CD4-positive, CD25-positive, alpha-beta regulatory T cell (primary cell): ENCODE data around the gene MAPK1. TPM values are rescaled to one million over a fixed set of nuclear protein-coding genes. Genes with fewer than 3 reads are reported as not detected.
A peak's percentile ranks its signal among the peaks of the same experiment; 100 is the strongest.
"Not testable (repeated sequence)": the region's sequence is repeated elsewhere in the genome, so short reads cannot be mapped to it uniquely, and the experiment has no call there.

Source experiments
- ATAC-seq, 2 donors: fragments of 150-1000 bp; cut with Tn5 transposase; one replicate each; pipeline ENCODE4 v1.10.0; 2021; ENCODE audit warnings: low read depth in 2 of 2, moderate number of reproducible peaks in 2 of 2, moderate library complexity in 1 of 2
- DNase-seq, 3 donors: peaks; one replicate each; pipeline versions ENCODE4 v3.0.0 to v3.0.0-alpha.2; 2012 to 2022; ENCODE audit warnings: mixed read lengths in 1 of 3
- H3K27ac ChIP-seq: one replicate; pipeline ENCODE4 v1.7.0; 2013; ENCODE audit warnings: mild to moderate bottlenecking, low read length; ENCODE audit not compliant: insufficient read depth, poor library complexity, severe bottlenecking
- H3K27me3 ChIP-seq: one replicate; pipeline ENCODE4 v1.7.0; 2013; ENCODE audit warnings: low read length; ENCODE audit not compliant: control insufficient read depth, insufficient read depth
- H3K36me3 ChIP-seq: one replicate; pipeline ENCODE4 v1.7.0; 2013; ENCODE audit warnings: mild to moderate bottlenecking, low read length, moderate library complexity; ENCODE audit not compliant: control insufficient read depth, insufficient read depth
- H3K4me1 ChIP-seq: 2 replicates; pipeline ENCODE4 v1.7.0; 2013; ENCODE audit warnings: mild to moderate bottlenecking, low read length; ENCODE audit not compliant: insufficient read depth, control insufficient read depth, poor library complexity, severe bottlenecking
- H3K4me3 ChIP-seq: one replicate; pipeline ENCODE4 v1.7.0; 2013; ENCODE audit warnings: low read depth, mild to moderate bottlenecking, low read length, moderate library complexity
- H3K9me3 ChIP-seq, 2 experiments: 1 replicate in 1 of 2; 2 replicates in 1 of 2; pipeline ENCODE4 v1.7.0; 2013; ENCODE audit warnings: low read length in 2 of 2, mild to moderate bottlenecking in 1 of 2, moderate library complexity in 1 of 2; ENCODE audit not compliant: control insufficient read depth in 2 of 2
- H3K27ac Mint-ChIP-seq, 3 donors: one replicate each; pipeline ENCODE4 v1.8.0; 2020 to 2022; ENCODE audit warnings: mild to moderate bottlenecking in 3 of 3, mixed read lengths in 3 of 3, moderate library complexity in 2 of 3
- H3K27me3 Mint-ChIP-seq: one replicate; pipeline ENCODE4 v1.8.0; 2022; ENCODE audit warnings: mild to moderate bottlenecking, mixed read lengths
- H3K36me3 Mint-ChIP-seq: one replicate; pipeline ENCODE4 v1.8.0; 2020; ENCODE audit warnings: mixed read lengths
- H3K4me1 Mint-ChIP-seq, 4 donors: one replicate each; pipeline ENCODE4 v1.8.0; 2020 to 2022; ENCODE audit warnings: mixed read lengths in 4 of 4, mild to moderate bottlenecking in 1 of 4
- H3K4me3 Mint-ChIP-seq, 4 donors: one replicate each; pipeline ENCODE4 v1.8.0; 2020 to 2022; ENCODE audit warnings: mild to moderate bottlenecking in 4 of 4, mixed read lengths in 4 of 4, moderate library complexity in 3 of 4
- H3K9me3 Mint-ChIP-seq, 7 donors: one replicate each; pipeline ENCODE4 v1.8.0; 2020 to 2022; ENCODE audit warnings: mixed read lengths in 7 of 7, mild to moderate bottlenecking in 3 of 7, moderate library complexity in 2 of 7
- polyA plus RNA-seq, 4 donors: library from polyadenylated mRNA; unstranded; fragments of 300-500 nt; fragmentation: Illumina TruSeq; gene quantifications; one replicate each; pipeline ENCODE4 v1.2.3, GENCODE V29; 2021
- total RNA-seq: library from RNA; stranded (reverse); gene quantifications from one replicate; pipeline ENCODE4 v1.2.3, GENCODE V29; 2022

MAPK1 gene
- total RNA-seq (88.0 TPM), polyA plus RNA-seq (10 to 100 TPM; 46.5 to 81.3 (median 64.7) TPM)

DNA sequence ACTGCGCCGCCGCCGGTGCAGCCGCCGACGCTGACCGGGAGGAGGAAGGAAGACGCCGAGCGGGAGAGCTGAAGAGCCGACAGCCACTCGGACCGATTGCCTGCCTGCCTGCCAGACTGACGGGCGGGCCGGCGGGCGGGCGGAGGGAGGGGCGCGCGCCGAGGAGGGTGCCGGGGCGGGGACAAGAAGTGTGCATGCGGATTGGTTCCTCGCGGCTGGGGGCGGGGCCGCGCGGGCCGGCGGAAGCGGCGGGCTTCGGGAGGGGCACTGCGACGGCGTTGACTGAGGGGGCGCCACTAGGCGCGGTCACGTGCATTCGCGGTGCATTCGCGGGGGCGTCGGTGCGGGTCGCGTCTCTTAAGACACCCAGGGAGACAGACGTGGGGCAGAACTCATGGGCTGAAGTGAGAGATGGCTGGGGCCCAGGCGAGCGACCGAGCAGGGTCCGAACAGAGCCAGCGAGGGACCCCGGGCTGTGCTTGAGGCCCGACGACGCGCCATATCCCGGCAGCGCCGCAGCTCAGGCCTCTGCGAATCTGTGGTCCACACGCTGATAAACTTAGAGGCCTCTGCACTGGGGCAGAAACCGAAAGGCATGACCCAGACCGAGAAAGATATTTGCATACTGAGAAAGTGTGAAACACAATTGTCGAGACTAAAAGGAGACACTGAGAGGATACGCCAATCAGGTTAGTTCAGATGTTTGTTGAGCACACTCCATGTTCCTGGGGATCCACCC is at the start of gene MAPK1:
TSS of gene MAPK1 (minus strand) at position 118 of the 739 bp plus-strand sequence. CDS start 205 bp downstream, outside the sequence.
- peaks cover 4% of the 10 kb centered on the region for H3K36me3 Mint-ChIP-seq
- no peaks in the 10 kb centered on the region for H3K9me3 ChIP-seq

GRCh38 chr22:21916309-21916918 is 49.0 kb upstream of the MAPK1 start:
- Mint-ChIP-seq H3K27ac (no peak overlapping the region), H3K9me3 (no peaks in the 10 kb centered on the region), H3K4me3 (no peak overlapping the region), H3K27me3 (no peaks in the 10 kb centered on the region), H3K36me3 (no peaks in the 10 kb centered on the region), H3K4me1 (no peaks in the 10 kb centered on the region)
- Histone ChIP-seq H3K36me3 (no peaks in the 10 kb centered on the region), H3K9me3 (no peaks in the 10 kb centered on the region), H3K27me3 (no peaks in the 10 kb centered on the region), H3K4me3 (no peak overlapping the region), H3K27ac (no peak overlapping the region), H3K4me1 (no peaks in the 10 kb centered on the region)
- DNase-seq, result no peak
- ATAC-seq, result no peak

More for the DNA sequence above, at the start of gene MAPK1:
- H3K4me1 Mint-ChIP-seq, result peaks cover 21 to 57% (median 41%) of the 10 kb centered on the region in 4 donors
- Histone ChIP-seq H3K4me1 (peaks cover 43% of the 10 kb centered on the region), H3K36me3 (no peaks in the 10 kb centered on the region), H3K27ac (peak within 1 kb of the TSS; percentile 88), H3K4me3 (peak within 1 kb of the TSS; percentile 95), H3K27me3 (no peaks in the 10 kb centered on the region)
- peak; percentile 95 to 96 for ATAC-seq
- no peaks in the 10 kb centered on the region for H3K9me3 Mint-ChIP-seq
- peak; percentile 92 to 95 (median 92) for DNase-seq
- peak within 1 kb of the TSS; percentile 95 to 98 (median 97) for H3K27ac Mint-ChIP-seq
- no peaks in the 10 kb centered on the region for H3K27me3 Mint-ChIP-seq
- peak within 1 kb of the TSS; percentile 93 to 99 (median 97) for H3K4me3 Mint-ChIP-seq

GRCh38 chr22:21915624-21916308 is 48.3 kb upstream of the MAPK1 start:
- Mint-ChIP-seq H3K4me3 (no peak overlapping the region), H3K27me3 (no peaks in the 10 kb centered on the region), H3K27ac (peak overlapping the region in 1 of 3 donors; percentile 27), H3K9me3 (no peaks in the 10 kb centered on the region), H3K36me3 (no peaks in the 10 kb centered on the region), H3K4me1 (no peaks in the 10 kb centered on the region)
- Histone ChIP-seq H3K27me3 (no peaks in the 10 kb centered on the region), H3K9me3 (no peaks in the 10 kb centered on the region), H3K4me3 (no peak overlapping the region), H3K4me1 (no peaks in the 10 kb centered on the region), H3K27ac (no peak overlapping the region), H3K36me3 (no peaks in the 10 kb centered on the region)
- ATAC-seq (no peak), DNase-seq (no peak)

DNA sequence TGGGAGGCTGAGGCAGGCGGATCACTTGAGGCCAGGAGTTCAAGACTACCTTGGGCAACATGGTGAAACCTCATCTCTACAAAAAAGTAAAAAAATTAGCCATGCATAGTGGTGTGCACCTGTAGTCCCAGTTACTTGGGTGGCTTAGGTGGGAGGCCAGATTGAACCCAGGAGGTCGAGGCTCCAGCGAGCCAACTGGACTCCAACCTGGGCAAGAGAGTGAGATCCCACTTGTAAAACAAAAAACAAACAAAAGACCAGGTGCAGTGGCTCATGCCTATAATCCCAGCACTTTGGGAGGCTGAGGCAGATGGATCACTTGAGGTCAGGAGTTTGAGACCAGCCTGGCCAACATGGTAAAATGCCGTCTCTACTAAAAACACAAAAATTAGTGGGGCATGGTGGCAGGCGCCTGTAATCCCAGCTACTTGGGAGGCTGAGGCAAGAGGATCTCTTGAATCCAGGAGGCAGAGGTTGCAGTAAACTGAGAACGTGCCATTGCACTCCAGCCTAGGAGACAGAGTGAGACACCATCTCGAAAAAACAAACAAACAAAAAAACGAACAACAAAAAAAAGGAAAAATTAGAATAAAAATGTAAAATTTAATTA is 46.7 kb upstream of the MAPK1 start:
- not testable (repeated sequence) for ATAC-seq, H3K4me3 Mint-ChIP-seq, H3K36me3 ChIP-seq, H3K4me1 ChIP-seq, H3K27me3 Mint-ChIP-seq, DNase-seq, H3K36me3 Mint-ChIP-seq, H3K4me3 ChIP-seq, H3K27ac ChIP-seq, H3K9me3 ChIP-seq, H3K4me1 Mint-ChIP-seq, H3K27me3 ChIP-seq, H3K9me3 Mint-ChIP-seq
- H3K27ac Mint-ChIP-seq, result peak overlapping the region in 1 of 3 donors; percentile 56

GRCh38 chr22:21910367-21910766 is 42.9 kb upstream of the MAPK1 start:
- H3K27me3 Mint-ChIP-seq, H3K4me3 Mint-ChIP-seq, H3K4me3 ChIP-seq, H3K27ac ChIP-seq, H3K4me1 Mint-ChIP-seq, H3K9me3 ChIP-seq, ATAC-seq, H3K36me3 ChIP-seq, H3K9me3 Mint-ChIP-seq, DNase-seq, H3K27ac Mint-ChIP-seq, H3K27me3 ChIP-seq, H3K4me1 ChIP-seq, H3K36me3 Mint-ChIP-seq: not testable (repeated sequence)

DNA sequence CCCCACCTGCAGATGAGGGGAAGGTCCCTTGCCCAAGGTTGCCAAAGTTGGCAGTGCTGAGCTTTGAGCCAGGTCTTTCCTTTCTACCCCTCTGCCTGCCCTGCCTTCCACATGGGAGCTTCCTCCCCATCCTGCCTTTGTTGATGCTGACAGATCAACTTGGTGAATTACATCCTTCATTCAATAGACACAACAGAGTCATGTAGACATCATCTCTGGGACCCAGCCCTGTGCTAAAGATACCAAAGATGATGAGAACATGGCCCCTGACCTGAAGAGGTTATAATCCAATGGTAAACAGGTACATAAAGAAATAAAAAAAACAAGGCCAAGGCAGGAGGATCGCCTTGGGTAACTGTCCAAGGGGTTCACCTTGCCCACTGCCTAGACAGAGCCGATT is 42.4 kb upstream of the MAPK1 start:
- no peak for ATAC-seq
- no peaks in the 10 kb centered on the region for H3K27me3 ChIP-seq
- peaks cover 6% of the 10 kb centered on the region for H3K36me3 Mint-ChIP-seq
- no peaks in the 10 kb centered on the region for H3K9me3 Mint-ChIP-seq
- H3K27me3 Mint-ChIP-seq, result no peaks in the 10 kb centered on the region
- no peak overlapping the region for H3K27ac Mint-ChIP-seq
- H3K4me1 ChIP-seq, result no peaks in the 10 kb centered on the region
- H3K4me1 Mint-ChIP-seq, result peaks cover 0 to 3% (median 0%) of the 10 kb centered on the region in 4 donors
- H3K4me3 ChIP-seq, result no peak overlapping the region
- H3K4me3 Mint-ChIP-seq, result no peak overlapping the region
- no peak overlapping the region for H3K27ac ChIP-seq
- no peak for DNase-seq
- no peaks in the 10 kb centered on the region for H3K36me3 ChIP-seq
- H3K9me3 ChIP-seq, result no peaks in the 10 kb centered on the region

DNA sequence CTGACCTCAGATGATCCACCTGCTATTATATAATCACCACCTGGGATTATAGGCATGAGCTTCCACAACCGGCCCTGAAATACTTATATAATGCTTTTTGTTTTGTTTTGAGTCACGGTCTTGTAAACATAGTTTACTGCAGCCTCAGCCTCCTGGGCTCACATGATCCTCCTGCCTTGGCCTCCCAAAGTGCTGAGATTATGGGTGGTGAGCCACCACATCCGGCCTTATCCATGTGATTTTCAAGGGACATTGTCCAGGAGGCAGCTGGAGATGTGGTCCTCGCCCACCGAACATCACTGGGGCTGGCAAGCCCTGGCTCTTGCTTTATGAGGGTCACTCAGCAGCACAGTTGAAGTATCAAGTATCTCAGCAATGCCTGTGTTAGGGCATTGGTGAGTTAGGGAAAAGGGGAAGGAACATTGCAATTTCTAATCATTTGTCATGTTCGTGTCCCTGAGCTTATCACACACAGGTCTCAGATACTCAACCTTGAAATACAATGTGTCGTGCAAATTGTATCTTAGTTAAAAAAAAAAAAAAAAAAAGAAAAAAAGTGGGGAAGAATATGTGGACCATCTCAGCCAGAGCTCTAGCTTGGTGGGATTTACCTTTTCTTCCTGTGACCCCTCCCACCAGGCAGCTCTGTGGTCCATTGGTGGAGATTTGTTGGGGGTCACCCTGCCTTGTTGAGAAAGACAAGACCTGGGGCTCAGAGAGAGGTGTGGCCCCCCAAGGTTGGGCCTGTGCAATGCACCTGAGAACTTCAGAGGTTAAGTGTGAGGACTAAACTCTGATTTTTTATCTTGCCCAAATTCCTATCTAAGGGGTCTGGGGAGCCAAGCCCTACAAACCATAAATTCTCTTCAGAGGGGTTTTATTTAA is 40.4 kb upstream of the MAPK1 start:
- Mint-ChIP-seq H3K4me1 (peaks cover 0 to 3% (median 0%) of the 10 kb centered on the region in 4 donors), H3K27me3 (peaks cover 6% of the 10 kb centered on the region), H3K36me3 (peaks cover 6% of the 10 kb centered on the region), H3K9me3 (no peaks in the 10 kb centered on the region), H3K4me3 (no peak overlapping the region), H3K27ac (no peak overlapping the region)
- H3K36me3 ChIP-seq, result no peaks in the 10 kb centered on the region
- DNase-seq, result no peak
- H3K27ac ChIP-seq, result no peak overlapping the region
- ATAC-seq, result no peak
- H3K9me3 ChIP-seq, result no peaks in the 10 kb centered on the region
- H3K4me3 ChIP-seq, result no peak overlapping the region
- H3K4me1 ChIP-seq, result no peaks in the 10 kb centered on the region
- no peaks in the 10 kb centered on the region for H3K27me3 ChIP-seq
